ENCODE results near the gene NOS3.

Gene NOS3

DNA sequence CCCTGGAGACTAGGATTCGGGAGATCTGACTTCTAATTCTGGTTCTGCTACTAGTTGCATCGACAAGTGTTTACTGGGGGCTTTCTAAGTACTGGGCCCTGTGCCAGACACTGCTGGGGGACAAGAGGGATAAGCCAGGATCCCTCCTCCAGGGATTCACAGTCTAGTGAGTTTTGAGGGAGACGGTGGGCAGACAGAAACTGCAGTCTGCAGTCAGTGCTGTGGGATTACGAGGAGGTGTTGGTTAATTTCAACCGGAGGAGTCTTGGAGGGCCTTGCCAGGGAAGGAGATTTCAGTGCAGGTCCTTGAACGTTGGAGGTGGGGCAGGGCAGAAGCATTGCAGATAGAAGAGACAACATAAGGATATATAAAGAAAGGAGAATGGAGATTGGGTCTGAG, 9.2 kb upstream of the NOS3 start:
- DNase-seq: no peak

DNA sequence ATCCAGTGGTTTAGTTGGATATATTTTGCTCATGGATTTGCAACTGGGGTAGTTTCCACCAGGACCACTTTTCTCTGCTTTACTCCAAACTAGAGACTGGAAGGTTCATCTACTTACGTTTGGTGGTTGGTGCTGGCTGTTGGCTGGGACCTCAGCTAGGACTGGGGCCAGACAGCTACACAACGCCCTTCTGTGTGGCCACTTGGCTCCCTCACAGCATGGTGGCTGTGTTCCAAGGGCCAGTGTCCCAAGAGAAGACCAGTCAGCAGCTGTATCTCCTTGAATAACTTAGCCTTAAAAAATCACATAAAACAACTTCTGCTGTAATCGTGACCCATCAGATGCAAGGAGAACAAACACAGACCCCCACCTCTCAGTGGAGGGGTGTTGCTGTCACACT, 8.5 kb upstream of the NOS3 start:
- DNase-seq: no peak

DNA sequence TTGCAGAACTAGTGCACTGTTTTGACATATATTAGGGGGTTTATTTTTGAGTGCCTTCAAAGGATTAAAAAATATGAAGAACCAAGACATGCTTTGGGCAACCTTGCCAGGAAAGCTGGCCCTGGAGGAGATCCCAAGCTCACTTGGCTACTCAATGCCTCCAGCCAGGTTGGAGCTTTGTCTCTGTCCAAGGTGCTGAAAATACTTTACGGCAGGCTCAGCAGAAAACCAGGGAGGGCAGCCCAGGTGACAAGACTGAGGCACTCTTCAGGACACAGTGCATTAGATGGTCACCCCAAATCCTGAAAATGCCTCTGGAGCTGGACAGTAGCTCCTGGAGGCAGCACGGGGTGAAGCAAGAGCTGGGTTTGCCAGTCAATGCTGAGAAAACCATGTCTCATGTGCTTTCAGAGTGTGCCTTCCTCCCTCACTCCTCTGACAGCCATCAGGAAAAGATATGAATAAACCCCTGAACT, 6.9 kb upstream of the NOS3 start:
- no peak for DNase-seq

DNA sequence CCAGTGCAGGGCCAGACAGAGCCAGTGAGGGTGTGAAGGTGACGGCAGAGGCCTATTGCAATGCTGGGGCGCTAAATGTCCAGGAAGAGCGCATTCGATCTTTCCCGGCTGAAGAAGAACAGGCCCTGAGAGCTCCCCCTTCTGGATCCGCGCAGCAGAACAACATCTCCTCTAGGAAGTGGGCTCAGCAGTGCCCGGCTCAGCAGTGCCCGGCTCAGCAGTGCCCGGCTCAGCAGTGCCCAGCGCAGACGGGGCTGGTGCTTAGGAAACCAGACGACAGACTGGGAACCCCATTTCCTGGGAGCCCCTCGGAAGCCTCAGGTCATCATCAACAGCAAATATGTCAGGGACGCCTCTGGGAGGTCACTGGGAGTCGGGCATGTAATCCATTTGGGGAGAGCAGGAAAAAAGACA, 4.7 kb upstream of the NOS3 start:
- peak; percentile 32 for DNase-seq

DNA sequence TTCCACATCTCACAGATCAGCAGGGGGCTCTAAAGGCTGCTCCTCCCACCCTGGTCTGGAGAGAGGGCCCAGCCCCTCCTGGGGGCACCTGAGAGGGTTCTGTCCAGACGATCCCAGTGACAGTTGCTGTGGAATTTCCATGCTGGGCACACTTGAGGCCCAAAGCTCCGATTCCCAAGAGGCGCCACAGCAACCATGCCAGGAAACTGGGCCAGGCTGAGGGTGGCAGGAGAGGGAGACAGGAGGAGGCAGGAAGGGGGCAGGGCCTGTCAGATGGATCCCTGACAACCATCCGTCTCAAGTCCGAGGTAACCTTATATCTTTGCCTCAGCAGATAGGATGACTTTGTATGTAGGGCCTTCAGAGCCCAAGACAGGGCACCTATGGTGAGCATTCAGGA, 4.3 kb upstream of the NOS3 start:
- no peak for DNase-seq

DNA sequence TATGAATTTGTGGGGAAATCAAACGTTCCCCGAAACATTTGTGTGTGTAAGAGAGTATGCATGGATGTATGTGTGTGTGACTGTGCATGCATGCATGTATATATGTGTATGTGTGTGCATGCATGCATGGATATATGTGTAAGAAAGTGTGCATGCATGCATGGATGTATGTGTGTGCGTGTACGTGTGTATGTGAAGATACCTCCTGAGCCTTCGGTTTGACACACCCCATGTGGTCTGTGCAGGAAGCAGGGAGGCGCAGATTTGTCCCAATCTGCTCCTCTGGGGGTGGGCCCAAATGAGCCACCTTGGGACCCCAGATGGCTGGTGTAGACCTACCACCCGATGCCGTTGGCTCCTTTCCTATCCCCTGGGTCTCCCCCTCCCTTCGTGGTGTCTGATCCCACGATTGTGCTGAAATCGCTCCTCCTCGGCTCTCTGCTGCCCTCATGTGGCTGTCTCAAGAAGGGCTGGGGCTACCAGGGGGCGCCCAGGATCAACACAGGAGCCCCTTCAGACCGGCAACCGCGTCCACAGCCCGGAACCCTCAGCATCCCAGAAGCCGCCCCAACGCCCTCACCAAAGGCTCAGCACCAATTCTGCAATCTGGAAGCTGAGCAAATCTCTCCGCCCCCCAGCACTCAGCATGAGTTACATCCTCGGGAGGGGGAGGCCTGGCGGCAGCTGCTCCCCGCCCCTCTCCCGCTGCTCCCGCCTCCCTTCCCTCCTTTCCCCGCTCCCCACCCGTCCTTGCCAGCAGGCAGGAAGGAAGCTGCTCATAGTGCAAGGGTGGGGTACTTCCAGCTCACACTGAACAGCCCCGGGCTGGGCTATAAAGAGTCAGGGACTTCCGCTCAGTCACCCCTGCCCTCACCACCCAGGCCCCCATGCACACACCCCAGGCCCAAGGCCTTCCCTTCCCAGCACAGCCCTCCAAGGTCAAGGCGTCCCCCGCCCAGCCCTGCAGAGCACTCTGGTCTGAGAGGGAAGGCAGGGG, 2.3 kb upstream of the NOS3 start:
- DNase-seq: peak; percentile 36

DNA sequence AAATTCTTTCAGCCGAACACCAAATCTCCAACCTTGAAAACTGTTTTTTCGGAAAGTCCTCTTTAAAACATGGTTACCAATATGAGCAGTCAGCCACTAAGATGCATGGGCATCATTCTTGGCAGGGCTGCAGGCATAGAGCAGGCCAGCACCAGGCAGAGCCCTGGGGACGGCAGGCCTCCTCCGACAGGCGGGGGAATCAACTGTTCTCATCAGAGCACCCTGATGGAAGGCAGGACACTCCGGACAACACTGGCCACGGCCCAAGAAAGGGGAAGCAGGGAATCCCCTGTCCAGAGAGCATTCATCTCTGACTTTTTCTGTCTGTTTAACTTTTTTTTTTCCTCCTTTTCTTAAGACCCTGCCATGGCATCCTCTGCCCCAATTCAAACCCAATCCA, 1.4 kb upstream of the NOS3 start:
- no peak for DNase-seq

DNA sequence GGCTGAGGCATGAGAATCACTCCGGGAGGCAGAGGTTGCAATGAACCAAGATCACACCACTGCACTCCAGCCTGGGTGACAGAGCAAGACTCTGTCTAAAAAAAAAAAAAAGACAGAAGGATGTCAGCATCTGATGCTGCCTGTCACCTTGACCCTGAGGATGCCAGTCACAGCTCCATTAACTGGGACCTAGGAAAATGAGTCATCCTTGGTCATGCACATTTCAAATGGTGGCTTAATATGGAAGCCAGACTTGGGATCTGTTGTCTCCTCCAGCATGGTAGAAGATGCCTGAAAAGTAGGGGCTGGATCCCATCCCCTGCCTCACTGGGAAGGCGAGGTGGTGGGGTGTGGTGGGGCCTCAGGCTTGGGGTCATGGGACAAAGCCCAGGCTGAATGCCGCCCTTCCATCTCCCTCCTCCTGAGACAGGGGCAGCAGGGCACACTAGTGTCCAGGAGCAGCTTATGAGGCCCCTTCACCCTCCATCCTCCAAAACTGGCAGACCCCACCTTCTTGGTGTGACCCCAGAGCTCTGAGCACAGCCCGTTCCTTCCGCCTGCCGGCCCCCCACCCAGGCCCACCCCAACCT, 1.3 kb downstream of the NOS3 start:
- DNase-seq: no peak

DNA sequence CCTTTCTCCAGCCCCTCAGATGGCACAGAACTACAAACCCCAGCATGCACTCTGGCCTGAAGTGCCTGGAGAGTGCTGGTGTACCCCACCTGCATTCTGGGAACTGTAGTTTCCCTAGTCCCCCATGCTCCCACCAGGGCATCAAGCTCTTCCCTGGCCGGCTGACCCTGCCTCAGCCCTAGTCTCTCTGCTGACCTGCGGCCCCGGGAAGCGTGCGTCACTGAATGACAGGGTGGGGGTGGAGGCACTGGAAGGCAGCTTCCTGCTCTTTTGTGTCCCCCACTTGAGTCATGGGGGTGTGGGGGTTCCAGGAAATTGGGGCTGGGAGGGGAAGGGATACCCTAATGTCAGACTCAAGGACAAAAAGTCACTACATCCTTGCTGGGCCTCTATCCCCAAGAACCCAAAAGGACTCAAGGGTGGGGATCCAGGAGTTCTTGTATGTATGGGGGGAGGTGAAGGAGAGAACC, 2.1 kb downstream of the NOS3 start:
- DNase-seq: no peak

DNA sequence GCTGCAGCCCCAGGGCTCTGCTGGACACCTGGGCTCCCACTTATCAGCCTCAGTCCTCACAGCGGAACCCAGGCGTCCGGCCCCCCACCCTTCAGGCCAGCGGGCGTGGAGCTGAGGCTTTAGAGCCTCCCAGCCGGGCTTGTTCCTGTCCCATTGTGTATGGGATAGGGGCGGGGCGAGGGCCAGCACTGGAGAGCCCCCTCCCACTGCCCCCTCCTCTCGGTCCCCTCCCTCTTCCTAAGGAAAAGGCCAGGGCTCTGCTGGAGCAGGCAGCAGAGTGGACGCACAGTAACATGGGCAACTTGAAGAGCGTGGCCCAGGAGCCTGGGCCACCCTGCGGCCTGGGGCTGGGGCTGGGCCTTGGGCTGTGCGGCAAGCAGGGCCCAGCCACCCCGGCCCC, 2.7 kb downstream of the NOS3 start:
- no peak for DNase-seq

DNA sequence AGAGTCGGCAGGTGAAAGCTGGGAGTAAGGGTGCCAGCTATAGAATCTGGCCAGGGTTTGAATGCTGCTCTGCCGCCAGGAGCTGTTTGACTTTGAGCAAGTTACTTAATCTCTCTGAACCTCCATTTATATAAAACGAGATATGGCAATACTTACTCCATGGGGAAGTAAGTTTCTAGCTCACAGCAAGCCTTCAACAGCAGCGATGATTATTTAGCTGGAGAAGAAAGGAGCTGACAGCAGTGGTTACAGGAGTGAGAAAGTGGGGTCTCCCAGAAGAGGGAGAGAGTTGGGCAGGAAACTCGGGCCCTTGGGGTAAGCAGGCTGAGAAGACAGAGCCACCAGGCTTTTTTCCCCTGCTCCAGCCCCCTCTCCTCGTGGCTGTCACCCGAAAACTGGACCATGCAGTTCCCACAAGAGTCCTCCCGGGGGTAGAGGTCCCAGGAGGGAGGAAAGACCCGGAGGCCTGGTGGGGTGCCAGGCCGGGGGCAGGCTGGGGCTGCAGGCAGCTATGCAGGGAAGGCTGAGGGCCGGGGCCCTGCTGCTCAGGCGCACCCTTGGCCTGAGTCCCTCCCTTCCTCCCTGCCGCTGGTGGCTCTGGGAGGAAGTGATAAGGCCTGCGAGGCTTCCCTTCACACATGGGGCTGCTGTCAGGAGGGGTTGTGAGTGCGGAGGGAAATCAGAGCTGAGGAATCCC, 3.5 kb downstream of the NOS3 start:
- no peak for DNase-seq

DNA sequence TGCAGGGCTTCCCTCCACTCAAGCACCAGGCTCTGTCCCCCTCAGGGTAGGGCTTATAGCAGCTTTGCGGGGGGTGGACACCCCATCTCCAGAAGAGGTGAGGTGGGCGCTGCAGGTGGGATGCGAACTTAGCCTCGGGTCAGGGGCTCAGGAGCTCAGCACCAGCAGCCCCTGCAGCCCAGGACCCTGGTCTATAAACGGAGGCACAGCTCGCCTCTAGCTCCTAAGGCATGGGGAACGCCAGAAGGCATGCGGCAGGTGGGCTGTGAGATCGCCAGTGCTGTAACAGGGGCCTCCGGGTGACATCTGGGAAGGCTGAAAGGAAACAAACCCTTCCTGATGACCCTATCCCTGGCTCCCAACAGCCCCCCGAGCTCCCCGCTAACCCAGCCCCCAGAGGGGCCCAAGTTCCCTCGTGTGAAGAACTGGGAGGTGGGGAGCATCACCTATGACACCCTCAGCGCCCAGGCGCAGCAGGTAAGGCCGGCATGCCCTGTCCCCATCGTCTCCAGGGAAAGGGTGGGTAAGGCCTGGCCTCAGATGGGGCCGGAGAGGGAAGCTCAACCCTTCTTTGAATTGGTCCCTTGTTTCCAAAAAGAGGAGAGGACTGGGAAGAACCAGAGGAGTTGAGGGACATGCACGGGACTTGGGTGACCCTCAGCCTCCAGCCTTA, 4.2 kb downstream of the NOS3 start:
- no peak for DNase-seq

DNA sequence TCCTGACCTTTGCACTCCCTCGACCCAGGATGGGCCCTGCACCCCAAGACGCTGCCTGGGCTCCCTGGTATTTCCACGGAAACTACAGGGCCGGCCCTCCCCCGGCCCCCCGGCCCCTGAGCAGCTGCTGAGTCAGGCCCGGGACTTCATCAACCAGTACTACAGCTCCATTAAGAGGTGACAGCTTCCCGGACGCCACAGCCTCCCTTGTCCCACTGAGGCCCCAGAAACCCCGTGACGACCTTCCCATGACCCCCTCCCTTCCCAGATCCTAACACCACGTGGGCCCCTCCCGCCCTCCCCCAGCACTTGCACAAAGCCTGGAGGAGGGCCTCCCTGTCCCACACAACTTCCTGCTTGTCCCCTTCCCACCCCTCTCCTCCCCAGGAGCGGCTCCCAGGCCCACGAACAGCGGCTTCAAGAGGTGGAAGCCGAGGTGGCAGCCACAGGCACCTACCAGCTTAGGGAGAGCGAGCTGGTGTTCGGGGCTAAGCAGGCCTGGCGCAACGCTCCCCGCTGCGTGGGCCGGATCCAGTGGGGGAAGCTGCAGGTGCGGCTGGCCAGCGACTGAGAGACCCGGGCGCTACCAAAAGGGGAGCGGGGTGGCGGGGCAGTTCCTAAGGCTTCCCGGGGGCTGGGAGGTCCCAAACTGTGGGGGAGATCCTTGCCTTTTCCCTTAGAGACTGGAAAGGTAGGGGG, 5.7 kb downstream of the NOS3 start:
- DNase-seq: no peak

DNA sequence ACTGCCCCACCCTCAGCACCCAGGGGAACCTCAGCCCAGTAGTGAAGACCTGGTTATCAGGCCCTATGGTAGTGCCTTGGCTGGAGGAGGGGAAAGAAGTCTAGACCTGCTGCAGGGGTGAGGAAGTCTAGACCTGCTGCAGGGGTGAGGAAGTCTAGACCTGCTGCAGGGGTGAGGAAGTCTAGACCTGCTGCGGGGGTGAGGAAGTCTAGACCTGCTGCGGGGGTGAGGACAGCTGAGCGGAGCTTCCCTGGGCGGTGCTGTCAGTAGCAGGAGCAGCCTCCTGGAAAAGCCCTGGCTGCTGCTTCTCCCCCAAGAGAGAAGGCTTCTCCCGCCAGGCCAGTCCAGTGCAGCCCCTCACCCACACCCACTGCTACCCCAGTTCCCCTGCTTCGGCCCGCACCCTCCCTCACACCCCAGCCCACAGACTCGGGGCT, 6.3 kb downstream of the NOS3 start:
- DNase-seq: no peak

DNA sequence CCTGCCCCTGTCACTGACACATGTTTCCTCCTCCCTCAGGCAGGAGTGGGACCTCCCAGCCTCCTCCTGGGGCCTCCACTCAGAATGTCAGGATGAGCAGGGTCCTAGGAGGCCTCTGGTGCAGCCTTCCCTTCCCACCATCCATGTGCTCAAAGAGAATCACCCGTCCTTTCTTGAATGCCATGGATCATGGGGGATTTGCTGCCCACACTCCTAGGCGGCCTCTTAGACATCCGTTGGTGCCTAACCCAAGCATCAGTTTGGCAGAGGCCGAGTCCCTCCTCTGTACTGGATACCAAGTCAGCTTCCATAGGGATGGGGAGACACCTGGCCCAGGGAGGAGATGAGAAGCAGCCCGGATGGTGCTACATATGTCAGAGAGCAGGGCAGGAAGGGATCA, 7.0 kb downstream of the NOS3 start:
- DNase-seq: no peak

DNA sequence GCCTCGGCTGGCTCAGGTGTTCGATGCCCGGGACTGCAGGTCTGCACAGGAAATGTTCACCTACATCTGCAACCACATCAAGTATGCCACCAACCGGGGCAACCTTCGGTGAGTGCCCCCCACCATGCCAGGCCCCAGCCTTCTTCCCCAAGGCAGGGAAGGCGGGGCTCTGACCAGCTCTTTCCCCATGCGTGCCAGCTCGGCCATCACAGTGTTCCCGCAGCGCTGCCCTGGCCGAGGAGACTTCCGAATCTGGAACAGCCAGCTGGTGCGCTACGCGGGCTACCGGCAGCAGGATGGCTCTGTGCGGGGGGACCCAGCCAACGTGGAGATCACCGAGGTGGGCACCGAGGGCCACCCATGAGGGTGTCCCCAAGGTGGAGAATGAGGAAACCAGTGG, 7.5 kb downstream of the NOS3 start:
- DNase-seq: no peak

DNA sequence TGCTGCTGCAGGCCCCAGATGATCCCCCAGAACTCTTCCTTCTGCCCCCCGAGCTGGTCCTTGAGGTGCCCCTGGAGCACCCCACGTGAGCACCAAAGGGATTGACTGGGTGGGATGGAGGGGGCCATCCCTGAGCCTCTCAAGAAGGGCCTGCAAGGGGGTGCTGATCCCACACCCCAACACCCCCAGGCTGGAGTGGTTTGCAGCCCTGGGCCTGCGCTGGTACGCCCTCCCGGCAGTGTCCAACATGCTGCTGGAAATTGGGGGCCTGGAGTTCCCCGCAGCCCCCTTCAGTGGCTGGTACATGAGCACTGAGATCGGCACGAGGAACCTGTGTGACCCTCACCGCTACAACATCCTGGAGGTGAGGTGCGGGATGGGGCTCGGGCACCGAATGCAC, 8.2 kb downstream of the NOS3 start:
- no peak for DNase-seq

DNA sequence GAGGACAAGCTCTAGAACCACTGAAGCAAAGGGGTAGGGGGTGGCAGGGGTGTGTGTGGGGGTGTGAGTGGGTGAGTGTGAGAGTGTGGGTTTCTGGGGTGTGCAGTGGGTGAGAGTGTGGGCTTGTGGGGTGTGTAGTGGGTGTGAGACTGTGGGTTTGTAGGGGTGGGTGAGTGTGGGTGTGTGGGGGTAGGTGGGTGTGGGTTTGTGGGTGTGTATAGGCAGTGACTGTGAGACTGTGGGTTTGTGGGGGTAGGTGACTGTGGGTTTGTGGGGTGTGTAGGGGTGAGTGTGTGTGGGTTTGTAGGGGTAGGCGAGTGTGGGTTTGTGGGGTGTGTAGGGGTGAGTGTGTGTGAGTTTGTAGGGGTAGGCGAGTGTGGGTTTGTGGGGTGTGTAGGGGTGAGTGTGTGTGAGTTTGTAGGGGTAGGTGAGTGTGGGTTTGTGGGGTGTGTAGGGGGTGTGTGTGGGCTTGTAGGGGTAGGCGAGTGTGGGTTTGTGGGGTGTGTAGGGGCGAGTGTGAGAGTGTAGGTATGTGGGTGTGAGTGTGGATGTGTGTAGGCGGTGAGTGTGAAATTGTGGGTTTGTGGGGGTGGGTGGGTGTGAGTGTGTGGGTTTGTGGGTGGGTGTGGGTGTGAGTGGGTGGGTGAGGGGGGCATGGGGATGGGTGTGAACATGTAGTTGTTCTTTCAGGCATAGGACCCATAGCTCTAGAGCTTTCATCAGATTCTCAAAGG, 8.8 kb downstream of the NOS3 start:
- no peak for DNase-seq

DNA sequence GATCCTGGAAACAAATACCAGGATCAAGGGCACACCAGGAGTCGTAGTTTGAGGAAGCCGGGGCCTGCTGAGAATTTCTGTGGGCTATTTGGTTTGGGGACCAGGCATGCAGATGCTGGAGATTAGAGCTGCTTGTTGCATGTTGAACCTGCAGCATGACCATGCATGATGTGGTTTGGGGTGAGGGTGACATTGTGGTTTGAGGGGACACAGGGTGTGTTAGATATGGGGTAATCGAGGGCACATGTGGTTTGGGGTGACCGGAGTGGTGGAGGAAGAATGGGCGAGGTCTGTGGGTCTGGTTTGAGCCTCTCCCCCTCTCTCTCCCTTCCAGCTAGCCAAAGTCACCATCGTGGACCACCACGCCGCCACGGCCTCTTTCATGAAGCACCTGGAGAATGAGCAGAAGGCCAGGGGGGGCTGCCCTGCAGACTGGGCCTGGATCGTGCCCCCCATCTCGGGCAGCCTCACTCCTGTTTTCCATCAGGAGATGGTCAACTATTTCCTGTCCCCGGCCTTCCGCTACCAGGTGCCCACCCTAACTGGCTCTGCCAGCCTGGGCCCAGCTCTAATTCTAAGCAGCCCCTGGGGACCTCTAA, 10.2 kb downstream of the NOS3 start:
- DNase-seq: no peak

DNA sequence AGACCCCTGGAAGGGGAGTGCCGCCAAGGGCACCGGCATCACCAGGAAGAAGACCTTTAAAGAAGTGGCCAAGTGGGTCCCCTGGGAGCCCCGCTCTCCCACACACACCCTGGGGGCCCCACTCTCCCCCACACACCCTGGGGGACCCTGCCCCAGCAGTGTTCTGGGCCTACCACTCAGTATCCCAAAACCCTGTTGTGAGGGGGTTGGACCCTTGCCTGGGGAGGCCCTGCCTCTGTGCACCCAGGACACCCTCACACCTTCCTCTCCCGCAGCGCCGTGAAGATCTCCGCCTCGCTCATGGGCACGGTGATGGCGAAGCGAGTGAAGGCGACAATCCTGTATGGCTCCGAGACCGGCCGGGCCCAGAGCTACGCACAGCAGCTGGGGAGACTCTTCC, 10.7 kb downstream of the NOS3 start:
- DNase-seq: no peak

DNA sequence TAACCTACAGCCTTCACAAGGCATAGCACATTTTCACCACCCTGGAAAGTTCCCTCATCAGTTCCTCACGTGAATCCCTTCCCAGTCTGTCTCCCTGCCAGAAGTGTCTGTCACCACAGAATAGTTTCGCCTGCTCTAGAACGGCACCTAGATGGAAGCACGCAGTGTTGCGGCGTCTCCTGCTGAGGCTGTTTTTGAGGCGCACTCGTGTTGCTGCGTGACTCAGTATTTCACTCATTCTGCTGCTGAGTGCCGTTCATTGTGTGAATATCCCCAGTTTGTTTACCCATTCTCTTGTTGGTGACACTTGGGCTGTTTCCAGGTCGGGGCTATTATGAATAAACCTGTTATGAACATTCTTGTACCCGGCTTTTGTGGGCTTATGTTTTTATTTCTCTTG, 12.8 kb downstream of the NOS3 start:
- no peak for DNase-seq
